Measurements from ENCODE around the gene SH3YL1. TPM values are rescaled to one million over a fixed set of nuclear protein-coding genes. Genes with fewer than 3 reads are reported as not detected.

The SH3YL1 gene
- total and polyA plus RNA-seq, 7 donors: 17.4 to 119 (median 33.5) TPM

DNA sequence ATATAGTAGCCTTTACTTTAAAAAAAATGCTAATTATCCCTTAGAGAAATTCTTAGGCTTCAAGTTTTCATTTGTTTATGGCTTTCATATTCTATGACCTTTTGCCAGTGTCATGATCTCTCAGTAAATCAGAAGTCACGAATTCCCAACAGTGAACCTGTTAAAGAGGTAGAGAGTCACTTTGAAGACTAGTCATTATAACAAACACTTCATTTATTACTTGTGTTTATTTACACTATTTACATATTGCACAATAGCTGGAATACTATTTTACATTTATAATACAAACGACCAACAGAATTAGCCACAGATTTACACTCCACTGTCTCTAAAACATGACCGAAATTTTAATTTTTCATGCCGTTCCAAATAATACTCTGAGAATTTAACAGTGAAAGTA, 15.5 kb upstream of the SH3YL1 start:
- TF ChIP-seq POLR2A (IDR thresholded peaks at IDR 0.05): no peak
- no peak for TF ChIP-seq POLR2AphosphoS5 (IDR thresholded peaks at IDR 0.05)
- TF ChIP-seq CTCF (IDR thresholded peaks at IDR 0.05): no peak
- no peak for TF ChIP-seq EP300 (IDR thresholded peaks at IDR 0.05)
- H3K36me3 ChIP-seq: peaks cover 9 to 81% (median 23%) of the 10 kb centered on the region in 4 donors
- H3K9me3 ChIP-seq: no peaks in the 10 kb centered on the region
- intact Hi-C loops (cut with DNase I): no loop called here
- DNase-seq: no peak
- 73 to 85% methylated on average over 4 of the region's 4 CpGs for WGBS, 2 donors
- H3K4me3 ChIP-seq: no peak overlapping the region
- H3K27me3 ChIP-seq: no peaks in the 10 kb centered on the region
- H3K27ac ChIP-seq: no peak overlapping the region
- no peaks in the 10 kb centered on the region for H3K4me1 ChIP-seq

- no peak for TF ChIP-seq POLR2AphosphoS5 (IDR thresholded peaks at IDR 0.05)
- no peak for TF ChIP-seq CTCF (IDR thresholded peaks at IDR 0.05)
- no peak for TF ChIP-seq EP300 (IDR thresholded peaks at IDR 0.05)
- no peak for TF ChIP-seq POLR2A (IDR thresholded peaks at IDR 0.05)
- WGBS, 2 donors: 87 to 92% methylated on average over 4 of the region's 4 CpGs
- no peaks in the 10 kb centered on the region for H3K27me3 ChIP-seq
- no peaks in the 10 kb centered on the region for H3K9me3 ChIP-seq
- no peaks in the 10 kb centered on the region for H3K4me1 ChIP-seq
- intact Hi-C loops (cut with DNase I): no loop called here
- no peak overlapping the region for H3K27ac ChIP-seq
- no peak for DNase-seq
- peaks cover 9 to 81% (median 24%) of the 10 kb centered on the region in 4 donors for H3K36me3 ChIP-seq
- H3K4me3 ChIP-seq: no peak overlapping the region
These were observed 15.1 kb upstream of the SH3YL1 start for GRCh38 chr2:278927-279320.

DNA sequence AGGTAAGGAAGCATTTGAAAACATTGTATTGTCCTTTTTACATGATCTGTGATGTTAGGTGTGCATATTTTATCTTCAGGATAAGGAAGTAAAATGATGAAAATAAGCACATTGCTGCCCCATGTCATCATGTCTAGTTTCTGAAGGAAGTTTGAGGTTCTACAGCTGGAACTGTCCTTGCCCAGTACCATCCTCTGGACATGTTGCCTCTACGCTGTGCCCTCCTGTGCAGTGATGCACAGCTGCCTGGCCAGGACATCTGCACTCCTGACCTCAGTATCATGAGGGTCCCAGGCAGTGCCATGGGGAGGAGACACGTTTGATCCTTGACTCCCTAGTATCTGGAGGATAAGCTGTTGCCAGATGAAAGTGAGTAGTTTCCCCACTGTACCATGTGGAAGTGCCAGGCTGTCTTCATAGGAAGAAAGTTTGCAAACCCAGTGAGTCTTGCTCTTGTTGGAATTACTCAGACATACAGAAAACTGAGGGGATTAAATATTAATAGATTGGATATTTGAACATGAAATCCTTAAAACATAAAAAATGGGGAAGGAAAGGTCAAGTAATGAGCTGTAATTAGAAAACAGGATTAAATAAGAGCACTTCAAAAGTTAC, 14.6 kb upstream of the SH3YL1 start:
- TF ChIP-seq POLR2A (IDR thresholded peaks at IDR 0.05): no peak
- Histone ChIP-seq H3K36me3 (peaks cover 11 to 82% (median 24%) of the 10 kb centered on the region in 4 donors), H3K9me3 (no peaks in the 10 kb centered on the region), H3K4me3 (no peak overlapping the region), H3K27ac (no peak overlapping the region), H3K27me3 (no peaks in the 10 kb centered on the region), H3K4me1 (no peaks in the 10 kb centered on the region)
- no peak for DNase-seq
- WGBS, 2 donors: 88 to 92% methylated on average over 2 of the region's 2 CpGs
- intact Hi-C loops (cut with DNase I): no loop called here

- Histone ChIP-seq H3K9me3 (no peaks in the 10 kb centered on the region), H3K36me3 (peaks cover 14 to 71% (median 18%) of the 10 kb centered on the region in 4 donors), H3K27me3 (no peaks in the 10 kb centered on the region), H3K4me1 (peaks cover 0 to 4% (median 0%) of the 10 kb centered on the region in 4 donors), H3K27ac (no peak overlapping the region), H3K4me3 (no peak overlapping the region)
- intact Hi-C loops (cut with DNase I): no loop called here
- WGBS, 2 donors: 53 to 67% methylated on average over 6 of the region's 6 CpGs
- no peak for TF ChIP-seq POLR2AphosphoS5 (IDR thresholded peaks at IDR 0.05)
- no peak for TF ChIP-seq POLR2A (IDR thresholded peaks at IDR 0.05)
- TF ChIP-seq EP300 (IDR thresholded peaks at IDR 0.05): no peak
- no peak for TF ChIP-seq CTCF (IDR thresholded peaks at IDR 0.05)
- no peak for DNase-seq
These were observed 11.6 kb upstream of the SH3YL1 start for GRCh38 chr2:275466-275865.

DNA sequence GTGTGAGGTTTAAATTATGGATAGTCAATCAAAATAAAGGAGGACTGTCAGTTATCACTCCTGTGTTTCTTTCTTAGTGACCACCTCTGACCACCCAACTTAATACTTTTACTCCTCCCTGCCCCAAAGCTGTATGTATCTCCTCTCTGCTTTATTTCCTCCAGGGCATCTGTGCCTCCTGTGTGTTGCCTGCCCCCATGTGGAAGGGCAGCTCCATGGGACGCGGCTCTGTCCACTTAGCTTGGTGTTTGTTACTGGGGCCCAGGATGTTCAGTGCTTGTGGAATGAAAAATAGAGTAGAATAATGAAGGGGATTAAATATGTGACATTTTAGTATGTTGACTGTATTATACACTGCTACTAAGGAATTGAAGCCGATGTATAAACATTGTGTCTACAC, 10.7 kb upstream of the SH3YL1 start:
- H3K27me3 ChIP-seq: no peaks in the 10 kb centered on the region
- intact Hi-C loops (cut with DNase I): no loop called here
- H3K27ac ChIP-seq: no peak overlapping the region
- no peaks in the 10 kb centered on the region for H3K9me3 ChIP-seq
- TF ChIP-seq CTCF (IDR thresholded peaks at IDR 0.05): no peak
- TF ChIP-seq POLR2A (IDR thresholded peaks at IDR 0.05): no peak
- TF ChIP-seq EP300 (IDR thresholded peaks at IDR 0.05): no peak
- TF ChIP-seq POLR2AphosphoS5 (IDR thresholded peaks at IDR 0.05): no peak
- no peak overlapping the region for H3K4me3 ChIP-seq
- 91 to 97% methylated on average over 3 of the region's 3 CpGs for WGBS, 2 donors
- peaks cover 14 to 62% (median 18%) of the 10 kb centered on the region in 4 donors for H3K36me3 ChIP-seq
- H3K4me1 ChIP-seq: peaks cover 0 to 8% (median 2%) of the 10 kb centered on the region in 4 donors
- DNase-seq: no peak
